ENCODE measurements around the gene GM2A. TPM values are rescaled to one million over a fixed set of nuclear protein-coding genes. Genes with fewer than 3 reads are reported as not detected.

The GM2A gene
- total and polyA plus RNA-seq, 2 of the 8 experiments (the other 6 are each of a cell fraction or from before 2014, with no cell fraction given), result 18.5 to 32.2 TPM

GRCh38 chr5:151264113-151264512 lies 11.1 kb downstream of the GM2A start:
- no peak overlapping the region for H4K8ac ChIP-seq (ENCODE audit: extremely low read depth, insufficient read depth, low read length)
- H3K79me1 ChIP-seq (ENCODE audit: low read depth, low read length), result no peaks in the 10 kb centered on the region
- TF ChIP-seq RAD21 (IDR thresholded peaks at IDR 0.05 in 1 of 2, conservative IDR thresholded peaks at IDR 0.05 in 1 of 2; ENCODE audit: low read depth in 2 of 2, low read length in 2 of 2) (no peak), CTCF (IDR thresholded peaks at IDR 0.05; ENCODE audit: control extremely low read depth in 1 of 3, insufficient read depth in 1 of 3, low read depth in 1 of 3, low read length in 3 of 3) (peak in 1 of 3 experiments; percentile 20; a peak in 1 of 4 replicates)
- no peaks in the 10 kb centered on the region for H3K23me2 ChIP-seq (ENCODE audit: low read depth, low read length)
- no peak overlapping the region for H3K18ac ChIP-seq (ENCODE audit: extremely low read depth, low read length)
- no peak overlapping the region for H4K5ac ChIP-seq (ENCODE audit: insufficient read length, low read depth, low read length)
- no peak overlapping the region for H4K91ac ChIP-seq (replicated peaks; ENCODE audit: insufficient read length, low read length)
- no peak overlapping the region for H3K56ac ChIP-seq (replicated peaks; ENCODE audit: insufficient read length, low read depth, low read length)
- no peak overlapping the region for H3K4me3 ChIP-seq (ENCODE audit: extremely low read depth in 1 of 4, insufficient read depth in 2 of 4, low read depth in 3 of 4, low read length in 4 of 4)
- H3K27ac ChIP-seq (ENCODE audit: low read depth, low read length), result no peak overlapping the region
- no peak overlapping the region for H2BK5ac ChIP-seq (ENCODE audit: low read depth, low read length)
- WGBS, 2 experiments (ENCODE audit: extremely low coverage in 1 of 2, insufficient coverage in 1 of 2, insufficient read length in 1 of 2, insufficient replicate concordance in 2 of 2, low coverage in 1 of 2, low lambda C conversion rate in 2 of 2, missing lambda C conversion rate in 1 of 2), result 73% methylated on average over 1 of the region's 1 CpG; no CpG with 5 or more reads in 1 of the 2 experiments
- H3K14ac ChIP-seq (ENCODE audit: insufficient read length), result no peak overlapping the region
- no peaks in the 10 kb centered on the region for H3K9me3 ChIP-seq (ENCODE audit: insufficient read depth in 2 of 2, low read depth in 1 of 2, low read length in 1 of 2)
- no peak for FAIRE-seq
- no peak overlapping the region for H2BK120ac ChIP-seq (replicated peaks; ENCODE audit: low read depth, low read length)
- no peak overlapping the region for H2BK15ac ChIP-seq (ENCODE audit: low read length)
- H3K36me3 ChIP-seq (ENCODE audit: control insufficient read depth in 2 of 4, insufficient read depth in 4 of 4, low read length in 3 of 4), result peaks cover 0 to 10% (median 5%) of the 10 kb centered on the region in 4 experiments; a peak in 5 of 8 replicates
- ChIA-PET POLR2A (ENCODE audit: partially characterized antibody) (no interaction called here), CTCF (ENCODE audit: partially characterized antibody) (interaction anchor here (0.9 to 3.3 kb wide), 7 partner anchors 10 to 216 kb away, joined by 3 to 20 read pairs (median 6); no protein-coding TSS in a partner anchor)
- no peak overlapping the region for H3K9ac ChIP-seq (replicated peaks in 1 of 4; ENCODE audit: extremely low read depth in 1 of 4, low read depth in 3 of 4, low read length in 3 of 4)
- no peak overlapping the region for H3K23ac ChIP-seq (ENCODE audit: insufficient read length)
- no peak overlapping the region for H2AK5ac ChIP-seq (ENCODE audit: low read depth, low read length)
- H2BK20ac ChIP-seq (ENCODE audit: low read length), result no peak overlapping the region
- no peak overlapping the region for H2BK12ac ChIP-seq (ENCODE audit: low read depth, low read length)
- peaks cover 0 to 3% of the 10 kb centered on the region in 2 experiments for H4K20me1 ChIP-seq (replicated peaks in 1 of 2; ENCODE audit: control insufficient read depth in 1 of 2, insufficient read depth in 2 of 2, low read length in 2 of 2)
- H3K79me2 ChIP-seq (ENCODE audit: control insufficient read depth in 1 of 2, insufficient read depth in 2 of 2, low read length in 2 of 2), result no peaks in the 10 kb centered on the region
- H3K4me1 ChIP-seq (replicated peaks in 1 of 4; ENCODE audit: control insufficient read depth in 3 of 4, insufficient read depth in 4 of 4, low read length in 3 of 4), result no peaks in the 10 kb centered on the region; a peak in 1 of 7 replicates
- no peaks in the 10 kb centered on the region for H3K27me3 ChIP-seq (replicated peaks in 1 of 4; ENCODE audit: control insufficient read depth in 3 of 4, extremely low read depth in 1 of 4, insufficient read depth in 3 of 4, low read length in 3 of 4)
- H3K4me2 ChIP-seq (ENCODE audit: insufficient read depth in 1 of 2, low read depth in 2 of 2, low read length in 2 of 2), result no peak overlapping the region
- no peak for DNase-seq (ENCODE audit: low read depth in 1 of 2, low spot score in 2 of 2)
- H3K4ac ChIP-seq (replicated peaks; ENCODE audit: insufficient read length, low read depth, low read length), result no peak overlapping the region
- H2AFZ ChIP-seq (ENCODE audit: low read length), result no peak overlapping the region
